NCI-H510A (cell line): ENCODE data around the gene SYNRG.
"Not testable (repeated sequence)": the region's sequence is repeated elsewhere in the genome, so short reads cannot be mapped to it uniquely, and the experiment has no call there.

Experiments
- DNase-seq: peaks from one replicate; lab custom pipeline; 2025; lab: John Stamatoyannopoulos, UW

Gene SYNRG

DNA sequence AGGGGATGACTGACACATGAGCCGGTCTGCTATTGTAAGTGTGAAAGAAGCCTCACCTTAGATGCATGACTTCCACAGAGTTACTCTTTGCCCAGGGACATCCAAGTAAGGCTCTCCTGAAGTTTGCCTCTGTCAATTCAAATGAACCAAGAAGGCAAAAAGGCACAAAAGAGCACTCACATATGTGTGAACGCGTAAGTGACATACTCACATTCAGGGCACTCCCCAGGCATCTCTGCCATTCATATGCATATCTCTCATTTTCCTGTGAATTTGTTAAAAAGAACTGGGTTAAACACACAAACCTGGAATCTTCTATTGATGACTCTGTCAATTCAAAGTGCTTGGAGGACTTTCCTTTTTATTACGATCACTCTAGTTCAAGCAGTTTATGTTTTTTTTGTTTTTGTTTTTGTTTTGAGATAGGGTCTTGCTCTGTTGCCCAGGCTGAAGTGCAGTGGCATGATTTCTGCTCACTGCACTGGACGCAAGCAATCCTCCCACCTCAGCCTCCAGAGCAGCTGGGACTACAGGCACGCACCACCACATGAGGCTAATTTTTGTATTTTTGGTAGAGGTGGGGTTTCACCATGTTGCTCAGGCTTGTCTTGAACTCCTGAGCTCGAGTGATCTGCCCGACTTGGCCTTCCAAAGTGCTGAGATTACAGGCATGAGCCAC lies 70.1 kb downstream of the SYNRG start:
- DNase-seq, result no peak

DNA sequence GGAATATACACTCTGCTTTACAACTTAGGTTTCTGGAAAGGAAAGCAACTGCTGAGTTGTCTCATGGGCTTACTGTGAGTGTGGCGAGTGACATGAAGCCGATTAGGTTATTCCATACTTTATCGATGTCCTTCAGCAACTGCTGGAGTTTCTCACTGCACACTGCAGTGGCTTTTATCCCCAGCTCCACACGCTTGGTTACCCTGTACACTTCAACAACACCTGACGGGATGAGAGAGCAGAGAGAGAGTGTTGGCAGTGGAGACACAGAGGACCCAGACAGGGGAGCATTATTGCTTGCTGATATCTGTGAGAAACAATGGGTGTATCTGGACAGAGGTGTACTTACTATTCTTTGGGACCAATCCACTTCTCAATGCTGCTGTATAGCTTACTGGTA lies 73.3 kb downstream of the SYNRG start:
- DNase-seq, result no peak

DNA sequence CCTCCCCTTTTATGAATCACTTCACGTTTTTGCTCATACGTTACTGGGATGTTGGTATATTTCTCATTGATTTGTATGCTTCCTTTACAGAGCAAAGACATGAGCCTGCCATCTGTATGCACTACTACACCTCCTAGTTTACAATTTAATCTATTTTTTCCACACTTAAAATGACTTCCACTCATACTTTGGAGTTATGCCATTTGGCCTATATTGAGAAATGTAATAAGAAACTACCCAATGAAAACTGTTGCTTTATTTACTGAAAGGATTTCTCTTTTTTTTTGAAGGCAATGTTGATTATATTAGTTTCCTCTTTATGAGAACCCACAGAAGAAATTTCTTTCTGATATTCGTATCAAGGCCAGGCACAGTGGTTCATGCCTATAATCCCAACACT lies 76.5 kb downstream of the SYNRG start:
- no peak for DNase-seq

DNA sequence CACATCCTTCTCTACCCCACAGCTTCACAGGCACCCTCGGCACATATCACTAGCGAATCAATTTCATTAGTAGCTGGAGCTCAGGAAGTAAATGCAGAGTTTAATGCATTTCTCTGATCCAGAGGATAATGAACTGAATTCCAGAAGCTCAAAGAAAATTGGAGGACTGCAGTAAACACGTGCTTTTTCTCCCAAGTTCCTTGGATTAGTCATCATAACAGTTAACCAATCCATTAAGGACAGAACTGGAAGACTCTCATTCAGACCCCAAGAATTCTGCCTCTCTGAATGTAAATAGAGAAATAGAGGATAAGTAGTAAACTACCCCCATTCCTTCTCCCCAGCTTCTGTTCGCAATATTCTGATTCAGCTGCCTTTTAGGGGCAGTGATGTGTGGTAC lies 78.8 kb downstream of the SYNRG start:
- no peak for DNase-seq

DNA sequence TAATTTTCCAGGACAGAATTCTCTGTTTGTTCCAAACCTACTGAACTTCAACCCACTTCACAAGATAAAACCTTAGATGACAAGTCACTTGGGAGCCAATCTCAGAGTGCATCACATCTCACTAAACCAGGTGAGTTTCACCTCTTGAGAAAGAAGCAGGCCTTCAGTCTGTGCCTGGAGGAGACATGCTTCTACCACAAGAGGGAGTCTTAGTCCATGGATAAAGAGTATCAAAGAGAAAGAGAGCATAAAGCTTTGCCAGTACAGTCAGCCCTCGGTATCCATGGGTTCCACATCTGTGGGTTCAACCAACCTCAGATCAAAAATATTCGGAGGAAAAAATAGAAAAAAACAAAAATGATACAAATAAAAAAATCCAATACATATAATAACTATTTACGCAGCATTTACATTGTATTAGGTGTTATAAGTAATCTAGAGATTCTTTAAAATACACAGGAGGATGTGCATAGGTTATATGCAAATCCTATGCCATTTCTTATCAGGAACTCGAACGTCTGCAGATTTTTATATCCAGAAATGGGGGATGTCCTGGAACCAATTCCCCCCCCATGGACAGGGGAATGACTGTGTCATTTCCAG lies 81.9 kb downstream of the SYNRG start:
- DNase-seq, result peak; percentile 6

DNA sequence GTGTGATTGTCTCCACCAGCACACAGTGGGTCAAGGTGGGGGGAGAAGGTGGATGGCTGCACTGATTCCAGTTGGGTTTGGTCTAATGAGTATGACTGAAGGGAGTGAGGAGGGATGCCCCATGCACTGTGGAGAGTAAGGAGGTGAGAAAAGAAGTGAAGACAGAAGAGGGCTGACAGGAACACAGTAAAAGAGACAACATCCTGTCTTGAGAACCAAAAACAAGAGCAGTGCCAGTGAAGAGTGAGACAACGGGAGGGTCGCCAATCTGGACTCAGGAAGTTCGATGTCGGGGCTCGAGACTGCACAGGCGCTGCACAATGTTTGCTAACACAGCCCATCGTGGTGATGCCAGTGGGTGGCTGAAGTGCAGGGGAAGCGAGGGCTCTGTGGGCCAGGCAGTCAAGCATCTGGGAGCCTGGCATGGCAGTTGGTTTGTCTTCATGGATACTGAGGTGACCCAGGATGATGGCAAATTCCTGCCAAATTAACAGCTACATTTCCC lies 85.5 kb downstream of the SYNRG start:
- no peak for DNase-seq

DNA sequence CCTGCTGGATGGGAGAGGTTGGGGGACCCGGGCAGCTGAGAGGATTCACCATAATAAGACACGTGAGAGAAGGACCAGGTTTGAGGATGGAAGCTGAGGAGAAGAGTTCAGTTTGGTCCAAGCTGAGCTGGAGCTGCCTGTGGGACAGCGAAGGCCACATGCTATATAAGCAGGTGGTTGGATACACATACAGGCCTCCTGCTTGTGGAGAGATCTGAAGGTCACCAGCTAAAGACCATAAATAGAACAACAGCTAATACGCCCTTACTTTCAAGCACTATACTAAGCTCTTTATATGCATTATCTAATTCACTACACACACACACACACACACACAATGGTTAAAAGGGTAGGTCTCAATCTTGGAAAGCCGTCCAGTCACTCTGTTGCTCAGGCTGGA lies 87.4 kb downstream of the SYNRG start:
- DNase-seq, result no peak

DNA sequence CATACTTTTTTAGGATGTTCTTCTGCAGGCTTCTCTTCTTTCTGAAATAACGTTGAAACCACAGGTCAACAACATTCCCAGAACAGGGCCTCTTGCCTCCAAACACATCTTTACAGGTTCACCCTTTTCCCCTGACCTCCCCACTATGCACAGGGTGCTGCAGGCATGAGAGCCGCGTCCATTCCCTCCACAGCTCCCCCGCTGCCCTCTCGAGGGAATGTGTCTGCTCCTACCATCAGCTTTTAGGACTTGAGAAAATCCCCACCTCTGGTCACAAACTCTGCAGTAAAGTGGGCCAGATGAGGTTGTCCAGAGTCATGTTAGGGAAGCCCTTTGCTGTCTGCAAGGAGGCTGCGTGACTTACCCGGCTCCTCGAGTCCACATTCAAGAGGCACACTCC lies 89.0 kb downstream of the SYNRG start:
- DNase-seq, result no peak

DNA sequence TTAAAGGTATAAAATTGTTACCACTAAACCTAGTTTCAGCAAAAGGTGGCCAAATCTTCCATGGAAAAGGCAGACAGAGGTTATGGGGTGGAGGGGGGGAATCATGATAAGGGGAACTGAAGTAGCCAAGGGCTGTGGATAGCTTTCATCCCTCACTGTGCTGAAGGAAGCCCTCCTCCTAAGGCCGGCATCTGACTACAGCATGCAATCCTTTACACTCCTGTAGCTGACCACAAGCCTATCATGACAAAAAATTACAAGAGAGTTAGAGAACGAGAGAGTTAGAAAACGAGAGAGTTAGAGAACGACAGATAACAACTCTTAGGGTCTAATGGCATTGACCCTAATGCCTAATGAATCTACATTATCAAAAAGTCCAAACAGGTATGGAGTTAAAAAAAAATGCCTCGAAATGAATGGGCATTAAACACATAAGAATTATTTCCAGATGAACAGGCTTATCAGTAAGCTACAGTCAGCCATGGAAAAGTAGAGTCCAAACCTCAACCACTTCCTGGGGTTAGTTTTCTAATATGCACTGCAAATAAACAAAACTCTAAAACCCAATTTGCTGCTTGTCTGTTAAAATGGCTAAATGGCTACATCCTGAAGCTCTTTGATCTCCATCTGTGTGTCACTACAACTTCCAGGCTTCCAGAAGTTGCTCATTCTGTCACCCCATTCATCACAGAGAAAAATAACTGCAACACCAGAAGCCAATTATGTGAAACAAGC lies 89.8 kb downstream of the SYNRG start:
- no peak for DNase-seq

DNA sequence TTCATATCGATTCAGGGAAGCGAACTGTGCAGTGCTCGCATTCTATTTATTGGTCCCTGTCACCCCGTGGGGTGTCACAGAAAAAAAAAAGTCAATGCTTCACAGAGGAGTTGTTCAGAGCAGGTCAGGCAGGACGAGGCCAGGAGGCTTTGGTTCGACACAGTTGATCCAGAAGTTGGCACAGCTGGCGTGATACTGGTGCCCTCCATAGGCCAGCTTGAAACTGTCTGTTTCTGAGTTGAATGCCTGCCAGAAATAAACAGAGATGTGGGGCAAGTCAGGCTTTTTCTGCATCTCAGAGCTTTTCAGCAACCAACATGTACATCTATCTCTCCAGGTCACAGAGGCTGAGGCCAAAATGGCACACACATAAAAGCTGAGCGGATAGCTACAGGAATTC lies 90.4 kb downstream of the SYNRG start:
- DNase-seq, result no peak

DNA sequence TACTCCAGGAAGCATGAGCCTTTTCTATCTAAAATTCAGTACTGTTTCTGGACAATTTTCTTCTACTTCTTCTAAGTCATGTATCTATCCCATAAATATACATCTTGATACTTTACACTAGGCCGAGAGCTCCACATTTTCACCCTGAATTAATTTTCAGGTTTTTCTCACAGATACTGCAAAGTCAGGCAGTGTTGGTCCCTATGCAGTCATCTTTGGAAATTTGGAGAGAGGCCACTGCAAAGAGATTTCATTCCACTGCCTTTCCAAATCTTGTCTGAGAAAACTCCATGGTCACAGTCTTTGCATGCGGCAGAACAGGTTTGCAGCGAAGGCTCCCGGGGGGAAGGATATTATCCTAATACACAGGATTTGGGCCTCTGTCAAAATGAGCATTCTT lies 91.3 kb downstream of the SYNRG start:
- DNase-seq, result no peak

DNA sequence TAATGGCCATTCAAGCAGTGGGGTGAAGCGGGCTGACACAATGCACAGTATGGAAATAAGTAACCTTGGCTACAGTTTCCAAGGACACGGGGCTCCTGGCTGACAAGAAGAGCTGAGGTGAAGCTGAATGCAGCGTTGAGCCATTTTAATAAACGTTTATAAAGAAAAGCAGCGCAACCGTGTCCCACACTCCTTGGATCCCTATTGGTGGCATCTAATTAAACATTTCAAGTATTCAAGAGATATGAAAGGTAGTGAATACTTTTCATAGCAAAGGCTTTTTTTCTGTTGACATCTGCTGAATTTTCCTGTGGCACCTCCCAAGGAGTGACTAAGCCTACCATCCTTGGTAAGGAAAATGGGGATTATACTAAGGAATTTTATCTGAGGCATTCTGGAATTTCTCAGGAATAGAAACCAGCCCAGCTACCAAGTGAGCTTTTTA lies 93.1 kb downstream of the SYNRG start:
- no peak for DNase-seq

DNA sequence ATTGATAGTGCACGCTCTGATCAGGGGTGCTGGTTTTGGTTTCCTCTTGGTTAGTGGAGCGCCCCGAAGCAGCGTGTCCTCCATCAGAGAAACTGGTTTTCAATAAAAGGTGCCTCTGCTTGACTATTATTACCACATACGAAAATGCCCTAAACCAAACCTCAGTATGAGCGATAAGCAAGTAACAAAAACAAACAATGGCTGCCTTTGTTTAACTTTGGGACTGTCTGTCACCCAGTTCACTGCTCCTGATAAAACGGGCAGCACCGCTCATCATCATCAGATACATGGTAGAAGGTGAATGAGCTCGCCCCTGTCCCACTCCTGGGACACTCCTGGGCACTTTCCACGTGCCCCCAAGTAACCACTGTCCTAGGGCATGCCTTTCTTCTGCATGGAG lies 95.5 kb downstream of the SYNRG start:
- DNase-seq, result no peak

DNA sequence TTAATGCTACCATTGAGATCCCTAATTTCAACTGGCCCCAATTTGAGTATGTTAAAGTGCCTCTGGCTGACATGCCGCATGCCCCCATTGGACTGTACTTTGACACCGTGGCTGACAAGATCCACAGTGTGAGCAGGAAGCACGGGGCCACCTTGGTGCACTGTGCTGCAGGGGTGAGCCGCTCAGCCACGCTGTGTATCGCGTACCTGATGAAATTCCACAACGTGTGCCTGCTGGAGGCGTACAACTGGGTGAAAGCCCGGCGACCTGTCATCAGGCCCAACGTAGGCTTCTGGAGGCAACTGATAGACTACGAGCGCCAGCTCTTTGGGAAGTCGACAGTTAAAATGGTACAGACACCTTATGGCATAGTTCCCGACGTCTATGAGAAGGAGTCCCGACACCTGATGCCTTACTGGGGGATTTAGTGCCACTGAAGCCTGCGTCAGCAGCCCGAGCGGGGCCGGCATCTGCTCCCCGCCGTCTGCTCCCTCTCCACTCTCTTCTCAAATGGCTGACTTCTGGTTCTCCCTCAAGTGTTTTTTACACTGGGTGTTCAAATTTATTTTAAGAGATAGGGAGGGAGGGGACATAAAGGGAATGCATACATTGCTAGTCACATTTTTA lies 96.7 kb downstream of the SYNRG start:
- DNase-seq, result no peak

DNA sequence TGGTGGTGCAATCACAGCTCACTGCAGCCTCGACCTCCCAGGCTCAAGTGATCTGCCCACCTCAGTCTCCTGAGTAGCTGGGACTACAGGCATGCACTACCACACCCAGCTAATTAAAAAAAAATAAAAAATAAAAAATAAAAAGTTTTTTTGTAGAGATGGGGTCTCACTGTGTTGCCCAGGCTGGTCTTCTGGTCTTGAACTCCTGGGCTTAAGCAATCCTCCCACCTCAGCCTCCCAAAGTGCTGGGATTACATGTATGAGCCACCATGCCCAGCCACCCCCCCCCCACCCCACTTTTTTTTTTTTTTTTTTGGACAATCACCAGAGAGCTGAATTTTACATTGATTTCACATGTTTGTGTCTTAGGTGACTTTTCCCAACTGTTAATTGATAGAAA lies 97.6 kb downstream of the SYNRG start:
- not testable (repeated sequence) for DNase-seq

DNA sequence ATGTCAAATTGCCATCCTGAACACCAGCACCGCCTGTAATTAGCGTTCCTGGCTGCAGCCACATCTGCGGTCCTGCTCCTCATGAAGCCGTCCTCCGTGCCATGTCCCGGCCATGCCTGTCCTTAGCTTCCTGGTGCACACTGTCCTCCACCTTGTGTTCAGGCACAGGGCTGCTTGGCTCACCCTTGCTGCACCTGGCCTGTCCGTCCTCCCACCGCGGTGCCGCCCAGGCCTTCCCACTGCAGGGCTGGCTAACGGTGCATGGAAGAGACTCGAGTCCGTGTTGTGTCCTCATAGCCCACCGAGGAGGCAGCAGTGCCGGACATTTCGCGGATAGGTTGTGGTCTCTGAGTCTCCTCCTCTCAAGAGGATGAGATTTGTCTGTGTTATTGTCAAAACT lies 99.2 kb downstream of the SYNRG start:
- DNase-seq, result no peak

DNA sequence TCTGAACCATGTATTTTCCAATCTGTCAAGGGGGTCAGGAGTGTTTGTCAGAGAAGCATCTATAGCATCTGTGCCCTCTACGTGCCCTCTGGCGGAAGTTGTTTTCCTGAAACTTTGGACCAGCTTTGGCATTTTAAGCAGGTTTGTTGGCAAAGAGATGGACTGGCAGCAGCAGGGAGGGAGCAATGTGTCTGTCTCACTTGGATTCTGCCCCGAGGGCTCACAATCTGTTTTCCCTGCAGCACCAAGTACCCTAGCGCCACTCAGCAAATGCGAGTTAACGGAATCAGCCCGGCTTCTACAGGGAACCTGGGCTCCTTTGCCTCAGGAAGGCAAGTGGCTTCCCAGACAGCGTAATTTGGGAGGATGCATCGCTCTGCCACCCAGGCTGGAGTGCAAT lies 102.1 kb downstream of the SYNRG start:
- no peak for DNase-seq

DNA sequence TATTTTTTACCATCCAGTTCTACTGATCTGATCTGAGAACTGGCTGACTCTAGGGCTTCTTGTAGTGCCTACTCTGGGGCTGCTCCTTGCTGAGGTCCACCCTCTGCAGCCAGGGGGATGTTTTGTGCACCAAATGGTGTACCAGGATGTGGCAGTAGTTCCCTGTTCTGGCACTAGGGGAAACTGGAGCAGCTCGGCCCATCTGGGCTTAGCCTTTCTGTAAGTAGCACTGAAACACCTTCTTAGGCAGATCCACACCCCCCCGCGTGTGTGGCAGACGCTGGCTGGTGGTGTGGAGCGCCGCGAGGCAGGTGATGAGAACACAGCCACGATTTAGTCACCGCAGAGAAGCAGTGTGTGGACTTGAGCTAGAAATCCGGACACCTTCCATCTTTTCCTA lies 102.5 kb downstream of the SYNRG start:
- DNase-seq, result no peak

DNA sequence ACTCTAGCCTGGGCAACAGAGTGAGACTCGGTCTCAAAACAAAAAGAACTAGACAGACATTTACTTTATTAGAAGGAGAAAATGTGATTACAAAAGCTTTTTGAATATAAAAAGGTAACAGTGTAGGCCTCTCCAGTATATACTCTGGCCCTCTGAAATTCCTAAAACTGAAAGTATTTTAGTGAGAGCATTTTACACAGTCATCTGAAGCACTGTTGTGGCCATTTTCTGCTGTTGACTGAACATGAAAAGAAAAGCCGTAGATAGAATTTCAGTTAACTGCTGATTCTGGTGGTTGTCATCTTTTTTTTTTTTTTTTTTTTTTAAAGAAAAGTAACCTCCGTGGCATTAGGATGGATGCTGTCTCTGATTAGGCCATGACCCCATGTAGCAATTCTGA lies 103.9 kb downstream of the SYNRG start:
- DNase-seq, result no peak

DNA sequence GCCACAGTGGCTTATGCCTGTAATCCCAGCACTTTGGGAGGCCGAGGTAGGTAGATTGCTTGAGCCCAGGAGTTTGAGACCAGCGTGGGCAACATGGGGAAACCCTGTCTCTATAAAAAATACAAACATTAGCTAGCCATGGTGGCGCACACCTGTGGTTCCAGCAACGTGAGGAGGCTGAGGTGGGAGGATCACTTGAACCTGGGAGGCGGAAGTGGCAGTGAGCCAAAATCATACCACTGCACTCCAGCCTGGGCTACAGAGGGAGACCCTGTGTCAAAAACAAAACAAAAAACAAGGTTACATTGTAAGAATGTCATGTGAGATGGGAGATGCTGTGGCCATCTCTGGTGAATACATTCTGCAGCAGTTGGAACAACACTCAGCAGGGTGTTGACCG lies 106.1 kb downstream of the SYNRG start:
- DNase-seq, result no peak

DNA sequence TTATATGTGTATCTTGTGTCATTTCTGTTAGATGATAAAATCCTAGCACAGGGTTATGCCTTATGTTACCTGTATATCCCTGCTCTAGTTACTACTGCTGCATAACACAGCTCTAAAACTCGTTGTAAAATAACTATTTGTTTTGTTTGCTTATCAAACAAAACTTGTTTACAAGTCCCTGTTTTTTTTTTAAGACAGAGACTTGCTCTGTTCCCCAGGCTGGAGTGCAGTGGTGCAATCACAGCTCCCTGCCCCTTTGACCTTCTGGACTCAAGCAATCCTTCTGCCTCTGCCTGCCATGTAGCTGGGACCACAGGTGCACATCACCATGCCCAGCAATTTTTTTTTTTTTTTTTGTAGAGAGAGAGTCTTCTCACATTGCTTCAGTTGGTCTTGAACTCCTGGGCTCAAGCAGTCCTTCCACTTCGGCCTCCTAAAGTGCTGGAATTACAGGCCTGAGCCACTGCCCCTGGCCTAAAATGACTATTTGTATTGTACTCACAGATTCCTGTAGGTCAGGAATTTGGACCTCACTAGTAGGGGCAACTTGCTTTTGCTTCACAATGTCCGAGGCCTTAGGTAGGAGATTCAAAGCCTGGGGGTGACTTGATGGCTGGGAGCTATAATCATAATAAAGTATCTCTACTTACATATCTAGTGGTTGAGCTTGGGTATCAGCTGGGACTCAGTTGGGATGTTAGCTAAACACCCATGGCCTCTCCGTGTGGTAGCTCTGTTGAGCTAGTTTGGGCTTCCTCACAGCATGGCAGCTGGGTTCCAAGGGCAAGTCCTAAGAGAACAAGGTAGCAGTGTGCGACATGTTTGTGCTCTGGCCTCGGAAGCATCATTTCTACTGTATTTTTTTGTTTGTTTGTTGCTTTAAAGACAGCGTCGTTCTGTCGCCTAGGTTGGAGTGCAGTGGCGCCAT lies 106.9 kb downstream of the SYNRG start:
- no peak for DNase-seq

DNA sequence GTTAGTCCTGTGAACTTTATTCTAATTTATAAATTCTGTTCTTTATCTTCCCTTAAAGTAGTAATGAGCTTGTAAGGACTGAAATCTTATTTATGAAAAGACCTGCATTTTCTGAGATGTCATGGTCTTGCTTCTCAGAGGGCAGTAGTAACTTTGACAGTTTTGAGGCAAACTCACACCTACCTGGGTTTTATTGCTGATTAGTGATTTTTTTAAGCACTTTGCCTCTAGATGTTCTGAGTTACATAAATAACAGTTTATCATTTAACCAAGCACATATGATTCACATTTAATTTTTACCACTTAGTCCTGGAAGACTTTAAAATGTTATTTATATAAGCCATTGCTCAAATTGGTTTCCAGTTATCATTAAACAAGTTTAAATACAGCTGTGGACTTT lies 108.8 kb downstream of the SYNRG start:
- no peak for DNase-seq
